ENCODE results near the gene CGB8. TPM values are rescaled to one million over a fixed set of nuclear protein-coding genes. Genes with fewer than 3 reads are reported as not detected.
"Not testable (repeated sequence)": the region's sequence is repeated elsewhere in the genome, so short reads cannot be mapped to it uniquely, and the experiment has no call there.

Gene CGB8
- total RNA-seq, 1 donor from 2014 or later, result not detected

DNA sequence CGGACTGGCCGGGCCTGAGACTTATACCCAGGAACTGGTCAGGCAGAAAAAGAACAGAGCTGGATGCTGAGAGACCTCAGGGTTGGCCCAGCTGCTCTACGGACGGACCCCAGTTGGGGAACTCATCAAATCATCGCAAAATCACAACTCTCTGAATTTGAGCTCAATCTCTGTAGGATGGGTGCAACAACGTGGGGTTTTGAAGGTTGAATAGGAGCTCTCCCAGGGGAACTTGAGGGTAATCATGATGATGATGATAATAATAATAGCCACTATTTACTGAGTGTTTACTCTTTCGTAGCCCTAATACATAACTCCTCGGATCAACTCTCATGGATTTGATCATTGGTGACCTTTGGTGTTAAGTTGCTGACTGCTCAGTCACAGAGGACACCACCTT lies 18.6 kb downstream of the CGB8 start:
- not testable (repeated sequence) for DNase-seq (ENCODE audit: low read depth)

DNA sequence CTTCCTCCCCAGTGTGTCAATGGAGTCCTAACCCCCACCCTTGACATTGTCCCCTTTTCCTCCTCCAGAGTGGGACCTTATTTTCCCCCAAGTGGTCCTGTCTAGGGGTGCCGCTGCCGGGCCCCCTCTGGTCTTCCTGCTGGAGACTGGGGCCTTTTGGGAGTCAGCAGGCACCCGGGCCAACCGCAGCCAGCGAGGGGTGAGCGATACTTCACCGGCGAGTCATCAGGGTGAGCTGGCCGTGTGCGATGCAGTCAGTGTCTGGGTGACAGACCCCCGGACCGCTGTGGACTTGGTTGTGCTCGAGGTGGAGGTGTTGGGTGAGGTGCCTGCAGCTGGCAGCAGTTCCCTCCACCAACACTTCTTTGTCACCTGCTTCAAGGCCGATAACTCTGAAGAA lies 19.2 kb downstream of the CGB8 start:
- DNase-seq (ENCODE audit: low read depth), result not testable (repeated sequence)

- DNase-seq (ENCODE audit: low read depth), result not testable (repeated sequence)
Observed at GRCh38 chr19:49028686-49029085, 20.2 kb downstream of the CGB8 start.

DNA sequence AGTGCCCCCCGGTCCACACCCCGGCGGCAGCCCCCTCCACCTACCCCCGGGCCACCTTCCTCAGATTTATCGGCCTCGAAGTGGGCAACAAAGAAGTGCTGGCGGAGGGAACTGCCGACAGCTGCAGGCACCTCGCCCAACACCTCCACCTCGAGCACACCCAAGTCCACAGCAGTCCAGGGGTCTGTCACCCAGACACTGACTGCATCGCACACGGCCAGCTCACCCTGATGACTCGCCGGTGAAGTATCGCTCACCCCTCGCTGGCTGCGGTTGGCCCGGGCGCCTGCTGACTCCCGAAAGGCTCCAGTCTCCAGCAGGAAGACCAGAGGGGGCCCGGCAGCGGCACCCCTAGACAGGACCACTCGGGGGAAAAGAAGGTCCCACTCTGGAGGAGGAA lies 23.3 kb downstream of the CGB8 start:
- DNase-seq (ENCODE audit: low read depth), result not testable (repeated sequence)

- not testable (repeated sequence) for DNase-seq (ENCODE audit: low read depth)
Observed at GRCh38 chr19:49025088-49025487, 23.8 kb downstream of the CGB8 start.

GRCh38 chr19:49024233-49024632 lies 24.7 kb downstream of the CGB8 start, which contains the start of gene CGB3:
Gene CGB3 (minus strand): TSS chr19:49024333. CDS start chr19:49023971, 362 bp downstream.
- not testable (repeated sequence) for DNase-seq (ENCODE audit: low read depth)

GRCh38 chr19:49022116-49022515 lies 26.8 kb downstream of the CGB8 start:
- no peak for DNase-seq (ENCODE audit: low read depth)

DNA sequence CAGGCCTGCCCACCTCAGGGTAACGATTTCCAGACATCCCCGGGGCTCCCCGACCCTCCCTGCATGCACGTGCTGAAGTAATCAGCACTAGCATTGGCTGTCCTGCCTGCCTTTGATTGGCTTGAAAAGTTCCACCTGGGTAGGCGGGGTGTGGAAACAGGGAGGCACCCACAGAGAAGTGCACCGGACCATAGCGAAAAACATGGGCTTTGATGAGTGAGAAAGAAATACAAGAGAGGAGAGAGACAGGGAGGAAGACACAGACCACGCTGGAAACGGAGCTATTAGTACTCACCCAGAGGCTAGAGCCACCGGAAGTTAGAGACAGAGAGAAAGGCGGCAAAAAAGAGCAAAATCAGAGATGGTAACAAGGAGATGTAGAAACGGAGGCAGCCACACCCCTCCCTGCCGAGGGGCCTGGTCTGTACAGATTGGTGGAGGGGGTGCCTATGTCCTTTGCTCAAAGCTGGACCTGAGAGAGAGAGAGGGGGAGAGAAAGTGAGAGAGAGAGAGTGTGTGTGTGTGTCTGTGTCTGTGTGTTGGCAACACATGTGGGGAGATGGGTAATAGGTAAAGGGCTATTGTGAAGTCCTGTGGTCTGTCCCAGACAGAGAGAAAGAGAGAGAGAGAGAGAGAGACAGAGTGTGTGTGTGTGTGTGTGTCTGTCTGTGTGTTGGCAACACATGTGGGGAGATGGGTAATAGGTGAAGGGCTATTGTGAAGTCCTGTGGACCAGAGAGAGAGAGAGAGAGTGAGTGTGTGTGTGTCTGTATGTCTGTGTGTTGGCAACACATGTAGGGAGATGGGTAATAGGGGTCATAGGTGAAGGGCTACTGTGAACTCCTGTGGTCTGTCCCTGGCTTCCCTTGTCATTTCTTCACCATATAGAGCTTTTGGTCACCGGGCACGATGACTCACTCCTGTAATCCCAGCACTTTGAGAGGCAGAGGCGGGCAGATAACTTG lies 27.7 kb downstream of the CGB8 start:
- peak; percentile 43 for DNase-seq (ENCODE audit: low read depth)

- no peak for DNase-seq (ENCODE audit: low read depth)
Observed at GRCh38 chr19:49020342-49020741, 28.6 kb downstream of the CGB8 start.

DNA sequence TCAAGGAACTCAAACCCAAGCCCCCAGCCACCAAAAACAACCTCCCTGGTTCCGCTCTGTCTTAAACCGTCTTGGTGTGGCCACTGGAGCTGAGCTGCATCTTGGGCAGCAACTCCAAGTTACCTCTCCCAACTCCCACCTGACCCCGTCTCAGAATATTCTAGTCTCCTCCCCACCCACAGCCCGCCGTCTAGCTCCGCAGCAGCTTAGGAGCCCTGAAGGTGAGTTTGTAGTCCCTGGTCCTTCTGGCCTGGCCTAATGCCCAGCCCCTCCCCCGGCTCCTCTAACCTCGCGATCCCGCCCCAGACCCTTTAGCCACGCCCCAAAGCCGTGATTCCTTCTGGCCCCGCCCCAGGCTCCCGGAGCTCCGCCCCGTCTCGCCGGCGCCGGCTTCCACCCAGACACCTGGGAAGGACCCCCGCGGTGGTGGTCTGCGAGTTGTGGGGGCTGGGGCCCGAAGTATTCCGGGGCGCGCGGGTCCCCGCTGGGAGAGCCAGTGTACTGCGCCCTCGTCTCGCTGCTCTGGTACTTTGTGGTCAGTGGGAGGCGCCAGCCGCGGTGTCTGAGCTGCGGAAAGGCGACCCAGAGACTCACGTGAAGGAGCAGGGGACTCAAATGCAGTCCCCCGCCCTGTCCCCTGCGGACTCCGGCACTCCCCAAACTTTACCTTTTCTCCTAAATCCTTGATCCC lies 29.5 kb downstream of the CGB8 start:
- DNase-seq (ENCODE audit: low read depth), result no peak

- DNase-seq (ENCODE audit: low read depth), result not testable (repeated sequence)
Observed at GRCh38 chr19:49018388-49019241, 30.3 kb downstream of the CGB8 start.

DNA sequence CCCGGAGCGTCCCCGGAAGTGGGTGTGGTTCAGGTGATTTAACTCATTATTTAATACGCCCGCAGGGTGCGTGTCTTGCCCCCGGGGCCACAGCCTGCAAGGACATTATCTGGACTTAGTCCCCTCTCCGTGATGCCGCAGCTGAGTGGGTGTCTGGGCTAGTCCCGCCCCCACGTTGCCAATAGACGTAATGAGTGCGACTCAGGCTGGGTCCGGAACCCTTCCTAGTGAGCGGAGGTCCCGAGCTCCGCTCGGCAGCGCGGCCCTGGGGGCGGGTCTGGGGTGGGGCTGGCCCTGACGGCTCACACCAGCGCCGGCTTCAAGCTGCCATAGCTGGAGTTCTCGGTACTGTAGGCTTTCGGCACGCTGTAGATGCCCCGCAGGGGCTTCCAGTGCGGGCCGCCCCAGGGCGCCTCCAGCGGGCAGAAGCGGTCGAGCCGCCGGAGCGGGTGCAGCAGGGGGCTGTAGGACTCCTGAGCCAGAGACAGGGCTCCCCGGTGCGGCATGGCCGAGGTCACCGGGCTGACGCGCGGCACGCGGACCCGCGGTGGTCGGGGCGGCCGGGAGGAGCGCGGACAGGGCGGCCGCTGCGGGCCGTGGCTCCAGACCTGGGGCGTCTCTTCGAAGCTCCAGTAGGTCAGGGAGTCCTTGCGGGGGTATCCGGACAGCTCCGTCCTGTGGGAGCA lies 31.1 kb downstream of the CGB8 start:
- no peak for DNase-seq (ENCODE audit: low read depth)

DNA sequence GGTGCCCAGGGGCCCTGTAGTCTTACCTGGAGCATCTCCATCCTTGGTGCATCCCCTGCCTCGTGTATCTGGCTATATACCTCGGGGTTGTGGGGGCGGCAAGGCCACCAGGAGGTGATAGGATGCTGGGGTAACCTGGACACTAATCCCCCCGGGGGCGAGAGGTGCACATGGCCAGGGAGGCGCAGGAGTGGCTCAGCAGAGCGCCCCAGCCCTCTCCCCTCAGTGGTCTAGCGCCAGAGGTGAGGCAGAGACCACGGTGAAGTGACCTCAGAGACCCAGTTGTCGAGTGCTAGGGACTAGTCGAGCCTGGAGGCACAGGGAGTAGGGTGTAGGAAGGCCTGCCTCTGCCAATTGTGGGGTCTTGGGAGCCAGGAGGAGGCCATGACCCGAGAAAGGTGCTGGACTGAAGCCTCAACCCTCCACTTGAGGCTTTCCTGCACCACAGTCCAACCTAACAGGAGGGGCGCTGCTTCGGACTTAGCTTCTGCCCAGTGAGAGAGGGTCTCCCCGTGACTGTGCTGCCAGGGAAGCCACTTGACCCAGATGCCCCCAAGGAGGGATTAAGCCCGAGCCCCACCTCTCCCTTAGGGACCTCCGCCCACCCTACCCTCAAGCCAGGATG lies 31.8 kb downstream of the CGB8 start, which contains the start of gene LHB:
LHB (minus strand) TSS at position 51 of the 625 bp plus-strand sequence; CDS start at position 41, 10 bp downstream.
- no peak for DNase-seq (ENCODE audit: low read depth)

GRCh38 chr19:49016067-49016839 lies 32.7 kb downstream of the CGB8 start:
- no peak for DNase-seq (ENCODE audit: low read depth)

DNA sequence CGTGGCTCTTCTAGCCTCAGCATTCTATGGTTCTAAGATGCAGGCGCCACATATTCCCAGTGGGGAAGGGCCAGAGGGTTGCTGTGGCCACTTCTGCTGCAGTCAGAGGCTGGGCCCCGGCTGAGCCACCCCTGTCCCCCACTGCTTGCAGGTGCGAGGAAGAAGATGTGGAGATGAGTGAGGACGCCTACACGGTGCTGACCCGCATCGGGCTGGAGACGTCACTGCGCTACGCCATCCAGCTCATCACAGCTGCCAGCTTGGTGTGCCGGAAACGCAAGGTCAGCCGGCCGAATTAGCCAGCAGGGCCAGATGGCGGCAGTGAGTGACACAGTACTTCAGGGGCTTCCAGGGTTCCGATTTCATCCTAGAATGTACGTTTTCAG lies 34.0 kb downstream of the CGB8 start:
- DNase-seq (ENCODE audit: low read depth), result no peak

DNA sequence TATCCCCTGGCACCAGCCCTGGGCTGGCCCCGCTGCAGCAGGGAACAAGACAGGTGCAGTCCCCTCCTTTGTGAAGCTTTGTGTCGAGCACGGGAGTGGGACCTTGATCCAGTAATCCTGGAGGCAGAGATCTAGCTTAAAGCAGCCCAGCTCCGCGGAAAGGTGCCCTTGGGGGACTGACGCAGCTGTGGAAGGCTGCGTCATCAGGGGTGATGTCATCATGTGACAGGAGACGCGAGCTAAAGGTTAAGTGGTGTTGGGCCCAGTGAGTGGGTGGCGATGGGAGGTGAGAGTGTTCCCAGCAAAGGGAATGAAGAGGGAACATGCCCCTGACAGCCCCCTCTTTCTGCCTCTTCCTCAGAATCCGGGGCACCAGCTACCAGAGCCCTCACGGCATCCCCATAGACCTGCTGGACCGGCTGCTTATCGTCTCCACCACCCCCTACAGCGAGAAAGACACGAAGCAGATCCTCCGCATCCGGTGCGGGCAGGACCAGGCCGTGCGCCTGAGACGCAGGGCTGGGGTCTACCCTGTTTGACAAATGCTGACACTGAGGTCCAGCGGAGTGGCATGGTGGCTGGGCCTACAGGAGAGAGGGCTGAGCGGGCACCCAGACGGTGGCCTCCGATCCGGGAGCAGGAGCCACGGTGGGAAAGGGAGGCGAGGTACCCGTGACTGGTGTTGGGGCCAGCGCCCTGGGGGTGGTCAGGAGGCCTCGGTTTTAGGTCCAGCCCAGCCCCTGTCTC lies 34.6 kb downstream of the CGB8 start:
- DNase-seq (ENCODE audit: low read depth), result no peak

GRCh38 chr19:49011194-49011593 lies 37.7 kb downstream of the CGB8 start:
- DNase-seq (ENCODE audit: low read depth), result no peak

GRCh38 chr19:49010453-49010852 lies 38.5 kb downstream of the CGB8 start:
- no peak for DNase-seq (ENCODE audit: low read depth)

DNA sequence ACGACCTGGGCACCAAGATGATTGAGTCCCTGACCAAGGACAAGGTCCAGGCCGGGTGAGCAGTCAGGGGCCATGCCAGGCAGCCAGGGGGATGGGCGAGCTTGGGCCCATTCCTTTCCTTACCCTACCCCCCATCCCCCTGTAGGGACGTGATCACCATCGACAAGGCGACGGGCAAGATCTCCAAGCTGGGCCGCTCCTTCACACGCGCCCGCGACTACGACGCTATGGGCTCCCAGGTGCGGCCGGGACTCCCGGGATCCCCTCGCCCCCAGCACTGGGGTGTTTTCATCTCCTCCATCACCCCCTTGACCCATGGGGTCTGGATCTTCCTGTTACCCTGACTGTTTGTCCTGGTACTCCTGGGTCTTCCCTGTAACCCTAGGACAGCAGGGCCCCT lies 39.1 kb downstream of the CGB8 start:
- DNase-seq (ENCODE audit: low read depth), result no peak
